ENCODE measurements around the gene MARCKS. TPM values are rescaled to one million over a fixed set of nuclear protein-coding genes. Genes with fewer than 3 reads are reported as not detected.
A peak's percentile ranks its signal among the peaks of the same experiment; 100 is the strongest.

The MARCKS gene
- total RNA-seq, 1 donor from 2014 or later, result 442 TPM

GRCh38 chr6:113847447-113847846 lies 9.7 kb upstream of the MARCKS start:
- no peaks in the 10 kb centered on the region for H3K27me3 Mint-ChIP-seq (ENCODE audit: unreplicated experiment)

GRCh38 chr6:113848280-113848679 lies 8.9 kb upstream of the MARCKS start:
- Mint-ChIP-seq H3K9me3 (ENCODE audit: unreplicated experiment) (no peaks in the 10 kb centered on the region), H3K27ac (ENCODE audit: unreplicated experiment) (no peak overlapping the region), H3K27me3 (ENCODE audit: unreplicated experiment) (no peaks in the 10 kb centered on the region), H3K4me3 (ENCODE audit: unreplicated experiment) (no peak overlapping the region), H3K4me1 (ENCODE audit: low read depth, unreplicated experiment) (peaks cover 10% of the 10 kb centered on the region), H3K36me3 (ENCODE audit: unreplicated experiment) (no peaks in the 10 kb centered on the region)
- TF ChIP-seq CTCF (IDR thresholded peaks at IDR 0.05; ENCODE audit: partially characterized antibody, unreplicated experiment), result no peak
- no peak for DNase-seq

More at GRCh38 chr6:113847447-113847846, 9.7 kb upstream of the MARCKS start:
- Mint-ChIP-seq H3K9me3 (ENCODE audit: unreplicated experiment) (no peaks in the 10 kb centered on the region), H3K4me1 (ENCODE audit: low read depth, unreplicated experiment) (peaks cover 2% of the 10 kb centered on the region), H3K4me3 (ENCODE audit: unreplicated experiment) (no peak overlapping the region), H3K36me3 (ENCODE audit: unreplicated experiment) (no peaks in the 10 kb centered on the region), H3K27ac (ENCODE audit: unreplicated experiment) (no peak overlapping the region)
- no peak for TF ChIP-seq CTCF (IDR thresholded peaks at IDR 0.05; ENCODE audit: partially characterized antibody, unreplicated experiment)
- no peak for DNase-seq

GRCh38 chr6:113848811-113849210 lies 8.3 kb upstream of the MARCKS start:
- Mint-ChIP-seq H3K36me3 (ENCODE audit: unreplicated experiment) (no peaks in the 10 kb centered on the region), H3K9me3 (ENCODE audit: unreplicated experiment) (no peaks in the 10 kb centered on the region), H3K27ac (ENCODE audit: unreplicated experiment) (no peak overlapping the region), H3K4me1 (ENCODE audit: low read depth, unreplicated experiment) (peaks cover 13% of the 10 kb centered on the region), H3K4me3 (ENCODE audit: unreplicated experiment) (no peak overlapping the region), H3K27me3 (ENCODE audit: unreplicated experiment) (no peaks in the 10 kb centered on the region)
- TF ChIP-seq CTCF (IDR thresholded peaks at IDR 0.05; ENCODE audit: partially characterized antibody, unreplicated experiment), result no peak
- no peak for DNase-seq

GRCh38 chr6:113853252-113853651 lies 3.9 kb upstream of the MARCKS start:
- TF ChIP-seq CTCF (IDR thresholded peaks at IDR 0.05; ENCODE audit: partially characterized antibody, unreplicated experiment), result no peak
- Mint-ChIP-seq H3K4me1 (ENCODE audit: low read depth, unreplicated experiment) (peaks cover 18% of the 10 kb centered on the region), H3K27me3 (ENCODE audit: unreplicated experiment) (peaks cover 19% of the 10 kb centered on the region), H3K36me3 (ENCODE audit: unreplicated experiment) (no peaks in the 10 kb centered on the region), H3K9me3 (ENCODE audit: unreplicated experiment) (peaks cover 10% of the 10 kb centered on the region), H3K4me3 (ENCODE audit: unreplicated experiment) (no peak overlapping the region), H3K27ac (ENCODE audit: unreplicated experiment) (no peak overlapping the region)
- DNase-seq, result no peak

GRCh38 chr6:113854531-113855499 lies 2.3 kb upstream of the MARCKS start:
- Mint-ChIP-seq H3K4me1 (ENCODE audit: low read depth, unreplicated experiment) (peaks cover 18% of the 10 kb centered on the region), H3K27me3 (ENCODE audit: unreplicated experiment) (peaks cover 23% of the 10 kb centered on the region), H3K27ac (ENCODE audit: unreplicated experiment) (peak overlapping the region; percentile 97), H3K36me3 (ENCODE audit: unreplicated experiment) (no peaks in the 10 kb centered on the region), H3K4me3 (ENCODE audit: unreplicated experiment) (peak overlapping the region; percentile 90), H3K9me3 (ENCODE audit: unreplicated experiment) (peaks cover 15% of the 10 kb centered on the region)
- peak; percentile 94 for DNase-seq
- no peak for TF ChIP-seq CTCF (IDR thresholded peaks at IDR 0.05; ENCODE audit: partially characterized antibody, unreplicated experiment)
